Measurements from ENCODE around the gene C17orf58.

Gene C17orf58

GRCh38 chr17:67993153-67993997 lies 2.9 kb downstream of the C17orf58 start:
- TF ChIP-seq CTCF (IDR thresholded peaks at IDR 0.05; ENCODE audit: insufficient read depth, low read length) (no peak), SPI1 (IDR thresholded peaks at IDR 0.05; ENCODE audit: borderline replicate concordance, low read depth) (peak; percentile 62; the same call in 1 of the 2 replicates), POLR2AphosphoS5 (IDR thresholded peaks at IDR 0.05; ENCODE audit: low read depth) (peak; percentile 24)
- Histone ChIP-seq H3K4me3 (replicated peaks; ENCODE audit: insufficient read depth, low read length) (peak overlapping the region; percentile 69), H3K27me3 (ENCODE audit: insufficient read depth, poor library complexity, severe bottlenecking) (peaks cover 3% of the 10 kb centered on the region), H3K27ac (replicated peaks) (peak overlapping the region; percentile 90)
- peak; percentile 56 to 81 for DNase-seq (ENCODE audit: low read depth in 1 of 2, low spot score in 1 of 2)

GRCh38 chr17:67992548-67993152 lies 3.6 kb downstream of the C17orf58 start:
- peaks cover 3% of the 10 kb centered on the region for H3K27me3 ChIP-seq (ENCODE audit: insufficient read depth, poor library complexity, severe bottlenecking)
- peak overlapping the region; percentile 67 for H3K27ac ChIP-seq (replicated peaks)
- DNase-seq (ENCODE audit: low read depth in 1 of 2, low spot score in 1 of 2): no peak
- no peak for TF ChIP-seq POLR2AphosphoS5 (IDR thresholded peaks at IDR 0.05; ENCODE audit: low read depth)
- no peak for TF ChIP-seq SPI1 (IDR thresholded peaks at IDR 0.05; ENCODE audit: borderline replicate concordance, low read depth)
- TF ChIP-seq, protein P1, sequence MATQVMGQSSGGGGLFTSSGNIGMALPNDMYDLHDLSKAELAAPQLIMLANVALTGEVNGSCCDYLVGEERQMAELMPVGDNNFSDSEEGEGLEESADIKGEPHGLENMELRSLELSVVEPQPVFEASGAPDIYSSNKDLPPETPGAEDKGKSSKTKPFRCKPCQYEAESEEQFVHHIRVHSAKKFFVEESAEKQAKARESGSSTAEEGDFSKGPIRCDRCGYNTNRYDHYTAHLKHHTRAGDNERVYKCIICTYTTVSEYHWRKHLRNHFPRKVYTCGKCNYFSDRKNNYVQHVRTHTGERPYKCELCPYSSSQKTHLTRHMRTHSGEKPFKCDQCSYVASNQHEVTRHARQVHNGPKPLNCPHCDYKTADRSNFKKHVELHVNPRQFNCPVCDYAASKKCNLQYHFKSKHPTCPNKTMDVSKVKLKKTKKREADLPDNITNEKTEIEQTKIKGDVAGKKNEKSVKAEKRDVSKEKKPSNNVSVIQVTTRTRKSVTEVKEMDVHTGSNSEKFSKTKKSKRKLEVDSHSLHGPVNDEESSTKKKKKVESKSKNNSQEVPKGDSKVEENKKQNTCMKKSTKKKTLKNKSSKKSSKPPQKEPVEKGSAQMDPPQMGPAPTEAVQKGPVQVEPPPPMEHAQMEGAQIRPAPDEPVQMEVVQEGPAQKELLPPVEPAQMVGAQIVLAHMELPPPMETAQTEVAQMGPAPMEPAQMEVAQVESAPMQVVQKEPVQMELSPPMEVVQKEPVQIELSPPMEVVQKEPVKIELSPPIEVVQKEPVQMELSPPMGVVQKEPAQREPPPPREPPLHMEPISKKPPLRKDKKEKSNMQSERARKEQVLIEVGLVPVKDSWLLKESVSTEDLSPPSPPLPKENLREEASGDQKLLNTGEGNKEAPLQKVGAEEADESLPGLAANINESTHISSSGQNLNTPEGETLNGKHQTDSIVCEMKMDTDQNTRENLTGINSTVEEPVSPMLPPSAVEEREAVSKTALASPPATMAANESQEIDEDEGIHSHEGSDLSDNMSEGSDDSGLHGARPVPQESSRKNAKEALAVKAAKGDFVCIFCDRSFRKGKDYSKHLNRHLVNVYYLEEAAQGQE (IDR thresholded peaks at IDR 0.05; ENCODE audit: insufficient replicate concordance, low read depth): no peak
- no peak for TF ChIP-seq GABPA (IDR thresholded peaks at IDR 0.05; ENCODE audit: low read depth)
- no peak for TF ChIP-seq CTCF (IDR thresholded peaks at IDR 0.05; ENCODE audit: insufficient read depth, low read length)
- H3K4me3 ChIP-seq (replicated peaks; ENCODE audit: insufficient read depth, low read length): peak overlapping the region; percentile 68

- Histone ChIP-seq H3K4me3 (replicated peaks; ENCODE audit: insufficient read depth, low read length) (no peak overlapping the region), H3K27me3 (ENCODE audit: insufficient read depth, poor library complexity, severe bottlenecking) (peaks cover 3% of the 10 kb centered on the region), H3K27ac (replicated peaks) (no peak overlapping the region)
- TF ChIP-seq POLR2AphosphoS5 (IDR thresholded peaks at IDR 0.05; ENCODE audit: low read depth) (no peak), SPI1 (IDR thresholded peaks at IDR 0.05; ENCODE audit: borderline replicate concordance, low read depth) (no peak), CTCF (IDR thresholded peaks at IDR 0.05; ENCODE audit: insufficient read depth, low read length) (no peak), GABPA (IDR thresholded peaks at IDR 0.05; ENCODE audit: low read depth) (no peak)
- TF ChIP-seq, protein P1 (IDR thresholded peaks at IDR 0.05; ENCODE audit: insufficient replicate concordance, low read depth): no peak
- no peak for DNase-seq (ENCODE audit: low read depth in 1 of 2, low spot score in 1 of 2)
Measured at GRCh38 chr17:67990909-67991308, 5.4 kb downstream of the C17orf58 start.

Measured in HL-60 (cell line).